Gastrocnemius medialis (tissue), 4 donors: Measurements from ENCODE around the gene VRK3. TPM values are rescaled to one million over a fixed set of nuclear protein-coding genes. Genes with fewer than 3 reads are reported as not detected.

ENCODE experiments used
- ATAC-seq, 2 donors: fragments of 150-250 bp; one replicate each; pipeline ENCODE4 v1.9.1; 2016
- DNase-seq, 2 donors: peaks; one replicate each; pipeline ENCODE4 v3.0.0-alpha.2; 2019
- H3K27ac ChIP-seq, 4 donors: fragments of 200-600 bp; sonication (generic); 1 replicate in 1 of 4; 2 replicates in 3 of 4; pipeline ENCODE4 v1.5.1; 2016 to 2018; ENCODE audit warnings: mild to moderate bottlenecking in 2 of 4, moderate library complexity in 1 of 4
- H3K27me3 ChIP-seq, 3 donors: fragments of 200-600 bp; sonication (generic) in 2 of 3; 1 replicate in 1 of 3; 2 replicates in 2 of 3; pipeline versions ENCODE4 v1.5.1 to v1.6.0; 2016 to 2019; ENCODE audit warnings: mild to moderate bottlenecking in 1 of 3, moderate library complexity in 1 of 3
- H3K36me3 ChIP-seq, 2 donors: fragments of 200-600 bp; sonication (generic) in 1 of 2; one replicate each; pipeline ENCODE4 v1.5.1; 2017 to 2018
- H3K4me1 ChIP-seq, 2 donors: fragments of 200-600 bp; sonication (generic) in 1 of 2; one replicate each; pipeline ENCODE4 v1.5.1; 2016 to 2017; ENCODE audit warnings: mild to moderate bottlenecking in 2 of 2
- H3K4me3 ChIP-seq, 4 donors: fragments of 200-600 bp; sonication (generic) in 3 of 4; 1 replicate in 1 of 4; 2 replicates in 3 of 4; pipeline ENCODE4 v1.5.1; 2016 to 2019; ENCODE audit warnings: mild to moderate bottlenecking in 2 of 4
- H3K9me3 ChIP-seq, 3 donors: fragments of 200-600 bp; sonication (generic) in 2 of 3; 1 replicate in 1 of 3; 2 replicates in 2 of 3; pipeline ENCODE4 v1.5.1; 2016 to 2019
- CTCF ChIP-seq, 5 experiments: fragments of 450-650 bp in 3 of 5; fragments of 200-600 bp in 2 of 5; sonication (generic) in 2 of 5; IDR thresholded peaks in 4 of 5; conservative IDR thresholded peaks in 1 of 5; 1 replicate in 4 of 5; 2 replicates in 1 of 5; pipeline ENCODE4 v1.5.1; 2016 to 2019; ENCODE audit warnings: antibody characterized with exemption in 5 of 5, mild to moderate bottlenecking in 3 of 5, moderate library complexity in 3 of 5
- POLR2A ChIP-seq, 2 donors: fragments of 450-650 bp; IDR thresholded peaks; one replicate each; pipeline ENCODE4 v1.6.1; 2017; ENCODE audit warnings: antibody characterized with exemption in 2 of 2, mild to moderate bottlenecking in 2 of 2, moderate library complexity in 2 of 2
- in situ Hi-C, 4 donors: fragments of 200-750 bp; cut with MboI; loops; one replicate each; pipeline versions ENCODE4 v1.15.0 to v1.8.0; 2017; ENCODE audit warnings: low sequenced_read_pairs in 4 of 4
- intact Hi-C: fragments of 100-400 bp; cut with DNase I; formaldehyde crosslinking; loops from one replicate; pipeline ENCODE4 v1.15.1; 2023; ENCODE audit warnings: low total_unique reads
- total RNA-seq, 4 donors: library from RNA; depleted of rRNA; stranded (reverse); fragments of >200 nt; gene quantifications; one replicate each; pipeline versions ENCODE4 v1.1.0 to v1.2.3, GENCODE V29; 2016

The VRK3 gene
- total RNA-seq, 4 donors from 2014 or later = 36.0 to 52.8 (median 39.9) TPM

DNA sequence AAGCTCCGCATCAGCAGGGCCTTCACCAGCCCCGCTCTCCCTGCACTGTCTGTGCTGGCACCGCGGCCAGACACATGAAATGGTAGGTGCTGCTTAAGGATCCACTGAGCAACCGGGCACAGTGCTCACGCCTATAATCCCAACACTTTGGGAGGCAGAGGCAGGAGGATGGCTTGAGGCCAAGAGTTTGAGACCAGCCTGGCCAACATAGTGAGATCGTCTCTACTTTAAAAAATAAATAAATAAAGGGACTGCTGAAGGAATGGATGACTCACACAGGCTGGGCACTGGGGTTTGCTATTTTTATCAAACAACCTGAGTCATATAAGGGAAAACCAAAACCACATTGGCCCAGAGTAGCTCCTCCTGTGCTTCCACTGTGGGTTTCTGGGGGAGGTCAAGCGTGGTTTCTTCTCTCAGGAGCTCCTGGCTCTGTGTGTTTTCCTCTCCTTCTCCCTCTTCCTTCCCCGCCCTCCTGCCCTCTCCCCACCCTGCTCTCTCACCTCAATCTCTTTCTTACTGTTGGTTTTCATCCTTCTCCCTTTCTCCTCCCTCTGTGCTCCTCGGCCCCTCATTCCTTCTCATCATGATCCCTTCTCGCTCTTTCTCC is 21.3 kb downstream of the VRK3 start:
- peaks cover 12 to 19% of the 10 kb centered on the region in 2 donors for H3K4me1 ChIP-seq
- peak overlapping the region; percentile 84 to 93 (median 87) for H3K27ac ChIP-seq
- TF ChIP-seq CTCF (IDR thresholded peaks at IDR 0.05 in 4 of 5, conservative IDR thresholded peaks at IDR 0.05 in 1 of 5) = no peak
- peak in 1 of 2 donors; percentile 43 for TF ChIP-seq POLR2A (IDR thresholded peaks at IDR 0.05)
- in situ Hi-C loops (no loop called here), intact Hi-C loops (loop anchor here (2.0 to 5.0 kb wide), 2 partner anchors 21 to 72 kb away; partner anchors contain the start of gene VRK3)
- peak; percentile 63 to 85 for DNase-seq
- peak overlapping the region in 2 of 4 donors; percentile 7 to 25 for H3K4me3 ChIP-seq
- H3K27me3 ChIP-seq = no peaks in the 10 kb centered on the region
- no peaks in the 10 kb centered on the region for H3K9me3 ChIP-seq
- peak; percentile 99 to 100 for ATAC-seq
- peaks cover 0 to 74% of the 10 kb centered on the region in 2 donors for H3K36me3 ChIP-seq

GRCh38 chr19:50003254-50003788 is 21.9 kb downstream of the VRK3 start:
- intact Hi-C loops = loop anchor here (5.0 kb wide), 1 partner anchor 71 kb away; no protein-coding TSS in a partner anchor
- peak overlapping the region; percentile 84 to 93 (median 87) for H3K27ac ChIP-seq
- H3K4me3 ChIP-seq = no peak overlapping the region
- H3K27me3 ChIP-seq = no peaks in the 10 kb centered on the region
- ATAC-seq (no peak), DNase-seq (no peak)
- no peaks in the 10 kb centered on the region for H3K9me3 ChIP-seq
- peaks cover 12 to 19% of the 10 kb centered on the region in 2 donors for H3K4me1 ChIP-seq
- peaks cover 0 to 69% of the 10 kb centered on the region in 2 donors for H3K36me3 ChIP-seq
- in situ Hi-C loops = no loop called here
- no peak for TF ChIP-seq POLR2A (IDR thresholded peaks at IDR 0.05)
- no peak for TF ChIP-seq CTCF (IDR thresholded peaks at IDR 0.05 in 4 of 5, conservative IDR thresholded peaks at IDR 0.05 in 1 of 5)

DNA sequence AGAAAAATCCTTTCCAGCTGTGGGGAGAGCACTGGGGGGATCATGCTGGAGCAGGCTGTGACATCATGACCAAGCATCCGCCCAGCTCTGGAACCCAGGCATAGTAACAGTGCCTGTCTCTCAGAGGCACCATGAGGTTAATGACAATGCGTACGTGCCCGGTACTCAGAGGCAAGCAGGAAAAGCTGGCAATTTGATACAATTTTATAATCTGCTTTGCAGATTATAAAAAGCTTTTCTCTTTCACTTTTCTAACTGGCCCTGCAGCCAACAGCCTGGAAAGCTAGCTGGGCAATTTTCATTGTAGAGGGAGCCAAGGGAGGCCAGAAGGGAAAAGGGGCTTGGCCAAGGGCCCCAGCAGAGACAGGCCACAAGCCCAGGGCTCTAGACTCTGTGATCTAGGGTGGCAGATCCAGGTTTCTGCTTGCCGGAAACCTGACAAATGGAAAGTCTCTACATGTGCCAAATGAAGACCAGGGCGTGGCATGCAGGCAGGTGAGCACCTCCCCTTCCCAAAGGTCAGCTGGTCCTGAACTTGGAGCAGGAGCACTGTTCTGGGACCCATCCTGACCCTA is 22.7 kb downstream of the VRK3 start:
- Histone ChIP-seq H3K4me1 (peaks cover 12 to 19% of the 10 kb centered on the region in 2 donors), H3K27ac (peak overlapping the region in 2 of 4 donors; percentile 89 to 93), H3K27me3 (no peaks in the 10 kb centered on the region), H3K4me3 (no peak overlapping the region), H3K36me3 (peaks cover 0 to 68% of the 10 kb centered on the region in 2 donors), H3K9me3 (no peaks in the 10 kb centered on the region)
- DNase-seq (no peak), ATAC-seq (no peak)
- intact Hi-C loops (loop anchor here (5.0 kb wide), 1 partner anchor 70 kb away; no protein-coding TSS in a partner anchor), in situ Hi-C loops (no loop called here)
- TF ChIP-seq CTCF (IDR thresholded peaks at IDR 0.05 in 4 of 5, conservative IDR thresholded peaks at IDR 0.05 in 1 of 5) (no peak), POLR2A (IDR thresholded peaks at IDR 0.05) (no peak)

DNA sequence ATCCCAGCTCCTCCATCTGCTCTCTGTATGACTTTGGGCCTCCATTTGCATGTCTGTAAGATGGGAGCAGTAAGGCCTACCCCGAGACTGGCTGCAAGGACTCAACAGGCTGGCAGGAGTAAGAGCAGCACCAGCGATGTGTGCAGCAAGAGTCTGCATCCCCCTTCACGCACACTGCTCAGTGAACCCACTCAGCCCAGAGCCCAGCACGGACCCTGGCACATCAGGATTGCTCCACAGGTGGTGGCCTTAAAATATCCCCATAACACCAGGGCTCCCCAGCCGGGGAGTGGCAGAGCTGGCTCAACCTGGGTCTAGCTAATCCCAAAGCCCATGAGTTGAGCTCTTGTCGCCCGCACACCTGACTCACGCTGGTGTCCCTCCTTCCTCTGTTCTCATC is 23.4 kb downstream of the VRK3 start:
- TF ChIP-seq POLR2A (IDR thresholded peaks at IDR 0.05) = no peak
- no peak for TF ChIP-seq CTCF (IDR thresholded peaks at IDR 0.05 in 4 of 5, conservative IDR thresholded peaks at IDR 0.05 in 1 of 5)
- intact Hi-C loops (loop anchor here (5.0 kb wide), 1 partner anchor 69 kb away; no protein-coding TSS in a partner anchor), in situ Hi-C loops (no loop called here)
- no peaks in the 10 kb centered on the region for H3K9me3 ChIP-seq
- no peak for DNase-seq
- no peak overlapping the region for H3K4me3 ChIP-seq
- H3K27ac ChIP-seq = peak overlapping the region in 1 of 4 donors; percentile 89
- H3K36me3 ChIP-seq = peaks cover 0 to 63% of the 10 kb centered on the region in 2 donors
- no peak for ATAC-seq
- no peaks in the 10 kb centered on the region for H3K27me3 ChIP-seq
- H3K4me1 ChIP-seq = peaks cover 12 to 19% of the 10 kb centered on the region in 2 donors
